Panc1 (cell line): Measurements from ENCODE around the gene HIPK2. TPM values are rescaled to one million over a fixed set of nuclear protein-coding genes. Genes with fewer than 3 reads are reported as not detected.

ENCODE experiments used
- ATAC-seq: fragments of 200-7000 bp; cut with Tn5 transposase; 2 replicates; pipeline ENCODE4 v1.9.1; 2020; ENCODE audit warnings: mild to moderate bottlenecking, moderate library complexity
- BruUV-seq: library from RNA; stranded (reverse); fragments of 400-500 nt; replicated peaks from 2 replicates; lab custom pipeline; 2021; lab: Mats Ljungman, UMichigan
- CTCF ChIA-PET: fragments of 300-600 bp; sonication (Branson Sonifier 250); formaldehyde crosslinking; loops from one replicate; lab custom pipeline; 2022; ENCODE audit warnings: antibody characterized with exemption; lab: Charles Lee
- POLR2A ChIA-PET: fragments of 300-600 bp; sonication (Branson Sonifier 250); formaldehyde crosslinking; loops from one replicate; lab custom pipeline; 2022; ENCODE audit warnings: antibody characterized with exemption; lab: Charles Lee
- DNase-seq: peaks from one replicate; pipeline ENCODE4 v3.0.0-alpha.2; 2010; ENCODE audit warnings: low read depth, low spot score
- H3K27ac ChIP-seq: 2 replicates; pipeline ENCODE4 v1.5.1; 2011; ENCODE audit warnings: mild to moderate bottlenecking, low read length, inconsistent platforms
- H3K27me3 ChIP-seq: fragments of 200-500 bp; sonication (Bioruptor generic); 2 replicates; pipeline ENCODE4 v1.6.0; 2014; ENCODE audit warnings: low read length, inconsistent platforms; ENCODE audit not compliant: control insufficient read depth, insufficient read depth
- H3K36me3 ChIP-seq: fragments of 200-500 bp; sonication (Bioruptor generic); 2 replicates; pipeline ENCODE4 v1.5.1; 2014; ENCODE audit warnings: inconsistent platforms, mild to moderate bottlenecking, low read length, moderate library complexity; ENCODE audit not compliant: control insufficient read depth, insufficient read depth
- H3K4me1 ChIP-seq: 2 replicates; pipeline ENCODE4 v1.5.1; 2011; ENCODE audit warnings: inconsistent platforms, mild to moderate bottlenecking, low read length, moderate library complexity; ENCODE audit not compliant: control insufficient read depth, insufficient read depth
- H3K4me3 ChIP-seq, 2 experiments: 2 replicates each; pipeline ENCODE4 v1.5.1; 2011 to 2012; ENCODE audit warnings: low read depth in 2 of 2, low read length in 2 of 2, mild to moderate bottlenecking in 2 of 2, inconsistent platforms in 1 of 2, moderate library complexity in 1 of 2
- H3K9me3 ChIP-seq: fragments of 200-500 bp; sonication (Bioruptor generic); 2 replicates; pipeline ENCODE4 v1.5.1; 2014; ENCODE audit warnings: low read depth, mild to moderate bottlenecking, inconsistent platforms, low read length, moderate library complexity; ENCODE audit not compliant: control insufficient read depth, insufficient read depth
- CTCF ChIP-seq: fragments of 450-650 bp; IDR thresholded peaks from 2 replicates; pipeline ENCODE4 v1.5.1; 2017; ENCODE audit warnings: mild to moderate bottlenecking
- POLR2AphosphoS5 ChIP-seq: IDR thresholded peaks from 2 replicates; pipeline ENCODE4 v1.6.1; 2012; ENCODE audit warnings: mild to moderate bottlenecking, low read depth, low read length, moderate library complexity
- REST ChIP-seq, 2 experiments: IDR thresholded peaks; 2 replicates each; pipeline ENCODE4 v1.6.1; 2011 to 2012; ENCODE audit warnings: low read depth in 2 of 2, control low read depth in 1 of 2, low read length in 1 of 2, mild to moderate bottlenecking in 1 of 2, moderate library complexity in 1 of 2; ENCODE audit not compliant: insufficient read depth in 1 of 2
- SIN3A ChIP-seq: IDR thresholded peaks from 2 replicates; pipeline ENCODE4 v1.6.1; 2012; ENCODE audit warnings: low read depth, mild to moderate bottlenecking, low read length, moderate library complexity, borderline replicate concordance; ENCODE audit not compliant: insufficient read depth
- TCF7L2 ChIP-seq: IDR thresholded peaks from 2 replicates; pipeline ENCODE4 v1.6.1; 2011; ENCODE audit warnings: mild to moderate bottlenecking, low read depth, low read length, inconsistent platforms
- in situ Hi-C: cut with HindIII; loops from 2 replicates; pipeline ENCODE4 v1.10.0; 2016; ENCODE audit warnings: low sequenced_read_pairs, low pct_unique_long_range_greater_than_20kb
- intact Hi-C: fragments of 100-400 bp; cut with micrococcal nuclease; formaldehyde crosslinking; loops from one replicate; pipeline ENCODE4 v1.10.0; 2022; ENCODE audit not compliant: unreplicated experiment
- total RNA-seq: library from RNA; stranded (reverse); gene quantifications from one replicate; pipeline ENCODE4 v1.2.1, GENCODE V29; 2021; ENCODE audit not compliant: unreplicated experiment

Gene HIPK2
- total RNA-seq, 1 experiment from 2014 or later, result 34.1 TPM

- ChIA-PET POLR2A (interaction anchor here (0.6 kb wide), 1 partner anchor 238 kb away, joined by 4 read pairs; the partner anchor contains the start of gene HIPK2), CTCF (no interaction called here)
- H3K27ac ChIP-seq, result no peak overlapping the region
- H3K4me1 ChIP-seq, result no peaks in the 10 kb centered on the region
- in situ Hi-C loops (no loop called here), intact Hi-C loops (no loop called here)
- no TSS peak for BruUV-seq
- H3K36me3 ChIP-seq, result no peaks in the 10 kb centered on the region
- ATAC-seq (no peak), DNase-seq (no peak)
- TF ChIP-seq REST (IDR thresholded peaks at IDR 0.05; ENCODE audit: insufficient read depth in 1 of 2, low read depth in 2 of 2, low read length in 1 of 2) (no peak), TCF7L2 (no peak), POLR2AphosphoS5 (no peak), CTCF (no peak), SIN3A (no peak)
- H3K4me3 ChIP-seq, result no peak overlapping the region
- H3K27me3 ChIP-seq, result peaks cover 5% of the 10 kb centered on the region
- H3K9me3 ChIP-seq, result no peaks in the 10 kb centered on the region
Measured at GRCh38 chr7:139538881-139539635, 238.7 kb downstream of the HIPK2 start.

- no peaks in the 10 kb centered on the region for H3K4me1 ChIP-seq
- no peak overlapping the region for H3K27ac ChIP-seq
- TF ChIP-seq TCF7L2, result no peak
- no peak for TF ChIP-seq REST (IDR thresholded peaks at IDR 0.05; ENCODE audit: insufficient read depth in 1 of 2, low read depth in 2 of 2, low read length in 1 of 2)
- no peak for TF ChIP-seq CTCF
- intact Hi-C loops (no loop called here), in situ Hi-C loops (no loop called here)
- no peaks in the 10 kb centered on the region for H3K9me3 ChIP-seq
- POLR2A ChIA-PET, result no interaction called here
- no TSS peak for BruUV-seq
- no peak for DNase-seq
- ATAC-seq, result no peak
- H3K36me3 ChIP-seq, result no peaks in the 10 kb centered on the region
- H3K27me3 ChIP-seq, result peaks cover 14% of the 10 kb centered on the region
- H3K4me3 ChIP-seq, result no peak overlapping the region
- CTCF ChIA-PET, result no interaction called here
Measured at GRCh38 chr7:139536152-139536551, 241.6 kb downstream of the HIPK2 start.
